Sigmoid colon (tissue), 4 donors: ENCODE data around the gene FUT3.

Experiments used
- EP300 ChIP-seq, 4 donors: sonication (generic); formaldehyde crosslinking; IDR thresholded peaks; one replicate each; pipeline ENCODE4 v1.6.1; 2017; ENCODE audit warnings: antibody characterized with exemption in 4 of 4
- POLR2A ChIP-seq, 2 donors: fragments of 450-650 bp; IDR thresholded peaks; one replicate each; pipeline ENCODE4 v1.6.1; 2016; ENCODE audit warnings: antibody characterized with exemption in 2 of 2, mild to moderate bottlenecking in 2 of 2, moderate library complexity in 2 of 2
- POLR2AphosphoS5 ChIP-seq, 4 donors: sonication (generic); formaldehyde crosslinking; IDR thresholded peaks; one replicate each; pipeline ENCODE4 v1.6.1; 2017; ENCODE audit warnings: antibody characterized with exemption in 4 of 4
- TF ChIP-seq, protein P1 (sequence below), 4 experiments: fragments of 450-650 bp in 3 of 4; fragments of 200-600 bp in 1 of 4; IDR thresholded peaks; one replicate each; pipeline ENCODE4 v1.5.1; 2016 to 2019; ENCODE audit warnings: antibody characterized with exemption in 4 of 4, mild to moderate bottlenecking in 3 of 4, moderate library complexity in 2 of 4

DNA sequence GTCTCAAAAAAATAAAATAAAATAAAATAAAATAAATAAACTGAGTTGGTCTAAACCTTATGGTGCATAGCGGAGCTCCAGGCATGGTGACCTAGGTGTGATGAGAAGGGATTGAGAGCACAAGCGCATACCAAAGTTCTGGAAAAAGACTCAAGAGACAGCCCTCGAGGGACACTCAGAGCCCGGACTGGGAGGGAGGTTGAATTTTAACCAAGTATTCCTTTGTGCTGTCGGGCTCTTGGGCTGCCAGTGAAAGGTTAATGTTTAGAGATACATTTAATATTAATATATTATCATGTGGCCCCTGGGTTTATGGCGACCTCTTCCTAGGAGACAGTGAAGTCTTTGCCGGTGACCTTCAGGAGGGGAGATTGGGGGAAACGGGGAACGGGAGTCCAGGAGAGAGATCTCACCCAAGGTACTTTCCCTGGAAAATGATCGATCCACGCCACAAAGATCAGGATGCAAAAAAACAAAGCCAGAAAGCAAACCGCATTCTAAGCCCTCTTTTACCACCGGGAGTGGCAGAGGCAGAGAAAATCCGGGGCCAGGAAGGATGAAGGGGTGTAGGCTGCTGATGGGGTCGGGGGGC, 13.4 kb downstream of the FUT3 start:
- TF ChIP-seq, protein P1, sequence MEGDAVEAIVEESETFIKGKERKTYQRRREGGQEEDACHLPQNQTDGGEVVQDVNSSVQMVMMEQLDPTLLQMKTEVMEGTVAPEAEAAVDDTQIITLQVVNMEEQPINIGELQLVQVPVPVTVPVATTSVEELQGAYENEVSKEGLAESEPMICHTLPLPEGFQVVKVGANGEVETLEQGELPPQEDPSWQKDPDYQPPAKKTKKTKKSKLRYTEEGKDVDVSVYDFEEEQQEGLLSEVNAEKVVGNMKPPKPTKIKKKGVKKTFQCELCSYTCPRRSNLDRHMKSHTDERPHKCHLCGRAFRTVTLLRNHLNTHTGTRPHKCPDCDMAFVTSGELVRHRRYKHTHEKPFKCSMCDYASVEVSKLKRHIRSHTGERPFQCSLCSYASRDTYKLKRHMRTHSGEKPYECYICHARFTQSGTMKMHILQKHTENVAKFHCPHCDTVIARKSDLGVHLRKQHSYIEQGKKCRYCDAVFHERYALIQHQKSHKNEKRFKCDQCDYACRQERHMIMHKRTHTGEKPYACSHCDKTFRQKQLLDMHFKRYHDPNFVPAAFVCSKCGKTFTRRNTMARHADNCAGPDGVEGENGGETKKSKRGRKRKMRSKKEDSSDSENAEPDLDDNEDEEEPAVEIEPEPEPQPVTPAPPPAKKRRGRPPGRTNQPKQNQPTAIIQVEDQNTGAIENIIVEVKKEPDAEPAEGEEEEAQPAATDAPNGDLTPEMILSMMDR (IDR thresholded peaks at IDR 0.05): no peak
- TF ChIP-seq POLR2AphosphoS5 (IDR thresholded peaks at IDR 0.05): no peak
- TF ChIP-seq POLR2A (IDR thresholded peaks at IDR 0.05): no peak
- TF ChIP-seq EP300 (IDR thresholded peaks at IDR 0.05): no peak
